SKM-1 treated with dmso at 0.1 percent for 144 hours (cell line): ENCODE data around the gene SULT1B1.

Source experiments
- DNase-seq: peaks from one replicate; lab custom pipeline; 2025; ENCODE audit not compliant: unreplicated experiment; lab: John Stamatoyannopoulos, UW

SULT1B1 gene

DNA sequence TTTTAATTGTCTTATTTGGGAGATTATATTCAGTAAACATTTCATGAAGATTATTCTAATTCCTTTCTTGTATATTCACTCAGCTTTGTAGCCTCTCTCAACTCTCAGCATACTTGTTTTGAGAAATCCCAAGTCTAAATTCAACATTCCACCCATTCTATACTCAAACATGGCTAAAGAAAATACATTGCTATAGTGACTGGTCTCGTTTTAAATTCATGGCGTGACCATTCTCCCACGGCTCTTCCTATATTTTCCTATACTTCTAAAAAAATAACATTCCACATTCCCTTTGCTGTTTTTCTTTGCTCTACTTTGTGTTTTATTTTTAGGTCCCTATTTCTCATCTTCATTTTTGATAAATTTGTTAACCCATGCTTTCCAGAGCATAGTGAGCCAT, 58.2 kb downstream of the SULT1B1 start:
- DNase-seq, result no peak

DNA sequence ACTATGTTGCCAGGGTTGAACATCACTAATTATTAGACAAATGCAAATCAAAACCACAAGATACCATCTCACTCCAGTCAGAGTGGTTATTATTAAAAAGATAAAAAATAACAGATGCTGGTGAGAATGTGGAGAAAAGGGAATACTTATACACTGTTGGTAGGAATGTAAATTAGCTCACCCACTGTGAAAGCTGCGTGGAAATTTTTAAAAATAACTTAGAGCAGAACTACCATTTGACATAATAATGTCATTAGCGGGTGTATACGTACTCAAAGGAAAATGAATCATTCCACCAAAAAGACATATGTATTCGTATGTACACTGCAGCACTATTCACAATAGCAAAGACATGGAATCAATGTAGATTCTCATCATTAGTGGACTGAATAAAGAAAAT, 58.7 kb downstream of the SULT1B1 start:
- no peak for DNase-seq

DNA sequence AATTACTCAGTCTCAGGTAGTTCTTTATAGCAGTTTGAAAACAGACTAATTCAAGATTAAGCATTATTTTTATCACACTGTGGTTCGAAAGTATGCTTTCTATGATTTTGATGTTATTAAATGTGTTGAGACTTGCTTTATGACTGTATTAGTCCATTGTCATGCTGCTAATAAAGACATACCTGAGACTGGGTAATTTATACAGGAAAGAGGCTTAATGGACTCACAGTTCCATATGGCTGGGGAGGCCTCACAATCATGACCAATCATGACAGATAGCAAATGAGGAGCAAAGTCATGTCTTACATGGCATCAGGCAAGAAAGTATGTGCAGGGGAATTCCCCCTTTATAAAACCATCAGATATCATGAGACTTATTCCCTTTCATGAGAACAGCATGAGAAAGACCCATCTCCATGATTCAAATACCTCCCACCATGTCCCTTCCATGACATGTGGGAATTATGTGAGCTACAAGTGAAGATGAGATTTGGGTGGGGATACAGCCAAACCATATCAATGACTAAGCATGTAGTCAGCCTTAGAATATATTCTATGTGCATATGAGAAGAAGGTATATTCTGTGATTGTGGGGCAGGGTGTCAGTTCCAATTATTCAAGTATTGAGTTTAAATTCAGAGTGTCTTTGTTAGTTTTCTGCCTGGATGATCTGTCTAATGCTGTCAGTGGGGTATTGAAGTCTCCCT, 62.7 kb downstream of the SULT1B1 start:
- DNase-seq, result no peak

DNA sequence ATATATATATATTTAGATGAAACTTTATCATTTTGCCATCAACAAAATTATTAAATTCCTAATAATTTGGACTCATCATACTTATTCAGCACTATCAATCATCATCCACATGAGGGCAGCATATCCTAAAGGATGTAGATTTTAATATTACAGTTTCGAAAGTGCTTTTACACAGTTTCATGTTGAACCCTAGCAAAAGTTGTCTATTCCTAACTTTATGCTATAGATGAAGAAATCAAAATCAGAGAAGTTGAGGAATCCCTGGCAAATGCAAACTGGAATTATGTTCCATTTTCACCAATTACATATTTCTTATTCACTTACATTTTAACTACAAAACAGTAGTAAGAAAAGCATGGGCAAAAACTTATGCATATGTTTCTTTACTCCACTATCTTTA, 70.8 kb downstream of the SULT1B1 start:
- DNase-seq, result peak; percentile 10

DNA sequence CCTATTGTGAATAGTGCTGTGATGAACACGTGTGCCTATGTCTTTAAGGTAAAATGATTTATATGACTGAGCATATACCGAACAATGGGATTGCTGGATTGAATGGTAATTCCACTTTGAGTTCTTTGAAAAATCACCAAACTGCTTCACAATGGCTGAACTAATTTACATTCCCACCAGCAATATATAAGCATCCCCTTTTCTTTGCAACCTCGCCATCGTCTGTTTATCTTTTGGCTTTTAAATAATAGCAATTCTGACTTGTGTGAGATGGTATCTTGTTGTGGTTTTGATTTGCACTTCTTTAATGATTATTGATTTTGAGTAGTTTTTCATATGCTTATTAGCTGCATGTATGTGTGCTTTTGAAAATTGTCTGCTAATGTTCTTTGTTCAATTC, 75.6 kb downstream of the SULT1B1 start:
- DNase-seq, result no peak
